GM18519 (cell line): ENCODE measurements around the gene SLC39A5.
A peak's percentile ranks its signal among the peaks of the same experiment; 100 is the strongest.
"Not testable (repeated sequence)": the region's sequence is repeated elsewhere in the genome, so short reads cannot be mapped to it uniquely, and the experiment has no call there.

ENCODE experiments used
- ATAC-seq: cut with Tn5 transposase; IDR thresholded peaks from one replicate; pipeline ENCODE4 v1.9.1; 2021; ENCODE audit warnings: mild to moderate bottlenecking, moderate library complexity; ENCODE audit not compliant: unreplicated experiment, low FRiP score

Gene SLC39A5

GRCh38 chr12:56229916-56230431 lies at the start of gene SLC39A5:
TSS of gene SLC39A5 (plus strand) at chr12:56230051. CDS start at chr12:56231275, 1,224 bp downstream.
- no peak for ATAC-seq

- ATAC-seq = no peak
These were observed 42.9 kb upstream of the SLC39A5 start for GRCh38 chr12:56186957-56187356.

GRCh38 chr12:56188131-56188777 lies 41.6 kb upstream of the SLC39A5 start:
- no peak for ATAC-seq

GRCh38 chr12:56188778-56189098 lies 41.1 kb upstream of the SLC39A5 start:
- ATAC-seq = no peak

- peak; percentile 67 for ATAC-seq
These were observed 40.5 kb upstream of the SLC39A5 start, which contains the start of gene SMARCC2 for GRCh38 chr12:56189099-56189917. TSS of gene SMARCC2 (minus strand) at chr12:56189483. CDS start at chr12:56189461, 22 bp downstream.

- ATAC-seq = no peak
These were observed 39.7 kb upstream of the SLC39A5 start for GRCh38 chr12:56189918-56190694.

GRCh38 chr12:56190695-56191155 lies 39.1 kb upstream of the SLC39A5 start:
- no peak for ATAC-seq

GRCh38 chr12:56192582-56192981 lies 37.3 kb upstream of the SLC39A5 start:
- no peak for ATAC-seq

- ATAC-seq = no peak
These were observed 36.7 kb upstream of the SLC39A5 start for GRCh38 chr12:56193025-56193578.

GRCh38 chr12:56196818-56197550 lies 32.9 kb upstream of the SLC39A5 start:
- ATAC-seq = not testable (repeated sequence)

GRCh38 chr12:56197921-56198635 lies 31.8 kb upstream of the SLC39A5 start:
- no peak for ATAC-seq

- no peak for ATAC-seq
These were observed 31.0 kb upstream of the SLC39A5 start for GRCh38 chr12:56198836-56199235.

GRCh38 chr12:56202366-56202765 lies 27.5 kb upstream of the SLC39A5 start:
- ATAC-seq = no peak

GRCh38 chr12:56202838-56203237 lies 27.0 kb upstream of the SLC39A5 start:
- no peak for ATAC-seq

- no peak for ATAC-seq
These were observed 25.6 kb upstream of the SLC39A5 start for GRCh38 chr12:56204275-56204674.

GRCh38 chr12:56205445-56205844 lies 24.4 kb upstream of the SLC39A5 start:
- no peak for ATAC-seq

GRCh38 chr12:56206452-56207166 lies 23.2 kb upstream of the SLC39A5 start:
- ATAC-seq = no peak

GRCh38 chr12:56208006-56208405 lies 21.8 kb upstream of the SLC39A5 start:
- no peak for ATAC-seq

GRCh38 chr12:56212361-56212760 lies 17.5 kb upstream of the SLC39A5 start:
- no peak for ATAC-seq
